Measurements from ENCODE around the gene CR2.
"Not testable (repeated sequence)": the region's sequence is repeated elsewhere in the genome, so short reads cannot be mapped to it uniquely, and the experiment has no call there.

Gene CR2

DNA sequence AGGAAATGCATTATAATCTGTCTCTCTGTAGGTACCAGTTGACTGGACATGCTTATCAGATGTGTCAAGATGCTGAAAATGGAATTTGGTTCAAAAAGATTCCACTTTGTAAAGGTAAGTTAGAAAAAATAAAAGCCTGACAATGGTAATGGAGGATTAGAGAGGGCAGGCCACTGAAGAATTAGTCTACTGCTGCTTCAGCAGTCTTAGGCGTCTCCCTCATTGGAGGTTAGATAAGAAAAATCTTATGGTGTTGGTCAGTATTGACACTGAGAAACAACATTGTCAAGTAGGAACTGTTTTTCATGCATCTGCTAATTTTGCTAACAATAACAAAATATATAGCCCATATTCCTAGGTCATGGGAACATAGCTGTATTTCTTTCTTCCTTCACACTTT is 20.1 kb downstream of the CR2 start:
- Mint-ChIP-seq H3K4me3 (no peak overlapping the region), H3K27ac (no peak overlapping the region), H3K4me1 (no peaks in the 10 kb centered on the region), H3K27me3 (no peaks in the 10 kb centered on the region), H3K9me3 (peaks cover 4% of the 10 kb centered on the region), H3K36me3 (peaks cover 58% of the 10 kb centered on the region)
- no peak for ATAC-seq

DNA sequence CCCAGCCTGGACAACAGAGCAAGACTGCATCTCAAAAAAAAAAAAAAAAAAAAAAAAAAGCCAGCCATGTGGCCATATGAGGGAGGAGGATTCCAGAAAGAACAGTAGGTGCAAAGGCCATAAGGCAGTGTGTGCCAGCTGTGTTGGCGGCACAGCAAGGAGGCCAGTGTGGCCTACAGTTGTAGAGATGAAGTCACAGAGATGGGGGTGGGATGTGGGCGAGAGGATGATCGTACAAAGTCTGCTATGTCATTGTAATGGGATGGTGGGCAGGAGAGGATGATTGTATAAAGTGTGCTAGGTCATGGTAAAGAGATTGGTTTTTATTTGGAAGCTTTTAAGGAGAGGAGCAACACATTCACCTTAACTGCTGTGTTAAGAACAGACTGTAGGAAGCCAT is 32.1 kb downstream of the CR2 start:
- Mint-ChIP-seq H3K36me3 (peaks cover 36% of the 10 kb centered on the region), H3K27me3 (no peaks in the 10 kb centered on the region), H3K27ac (no peak overlapping the region), H3K9me3 (no peaks in the 10 kb centered on the region), H3K4me3 (no peak overlapping the region), H3K4me1 (no peaks in the 10 kb centered on the region)
- ATAC-seq = no peak

DNA sequence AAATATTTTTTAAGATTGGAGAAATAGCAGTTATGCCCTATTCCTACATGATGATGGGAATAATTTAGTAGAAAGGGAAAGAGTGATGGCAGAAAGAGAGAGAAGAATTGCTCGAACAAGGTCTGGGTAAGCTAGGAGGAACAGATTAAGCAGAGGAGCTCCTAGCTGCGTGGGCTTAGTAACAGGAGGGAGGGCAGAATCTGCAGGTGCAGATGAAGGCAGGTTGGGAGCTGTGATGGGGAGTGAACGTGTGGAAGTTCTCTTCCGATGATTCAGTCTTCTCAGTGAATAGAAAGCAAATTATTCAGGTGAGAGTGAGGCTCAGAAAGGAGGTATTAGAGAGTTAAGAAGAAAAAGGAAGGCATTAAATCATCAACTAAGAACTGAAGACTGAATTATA is 33.5 kb downstream of the CR2 start:
- ATAC-seq = no peak
- no peaks in the 10 kb centered on the region for H3K27me3 Mint-ChIP-seq
- H3K4me1 Mint-ChIP-seq = no peaks in the 10 kb centered on the region

DNA sequence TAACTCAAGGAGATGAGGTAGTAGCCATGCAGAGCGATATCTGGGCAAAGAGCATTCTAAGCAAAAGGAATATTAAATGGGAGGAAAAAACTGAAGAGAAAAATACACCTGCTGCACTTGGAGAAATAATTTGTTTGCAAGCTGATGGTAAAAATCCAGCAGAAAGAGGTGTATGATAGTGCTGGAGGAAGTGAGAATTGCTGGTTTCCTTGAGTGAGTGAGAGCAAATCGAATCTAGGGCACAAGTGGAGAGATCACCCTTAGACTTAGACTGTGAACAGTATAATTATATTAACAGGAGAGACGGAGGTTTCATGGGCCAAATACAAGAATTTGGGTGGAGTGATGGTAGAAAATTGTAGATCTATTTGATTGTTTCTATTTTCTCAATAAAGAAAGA is 39.1 kb downstream of the CR2 start:
- Mint-ChIP-seq H3K36me3 (peaks cover 14% of the 10 kb centered on the region), H3K4me3 (no peak overlapping the region), H3K27ac (no peak overlapping the region), H3K27me3 (no peaks in the 10 kb centered on the region), H3K4me1 (peaks cover 24% of the 10 kb centered on the region), H3K9me3 (no peaks in the 10 kb centered on the region)
- ATAC-seq = no peak

More for the DNA sequence above, 33.5 kb downstream of the CR2 start:
- H3K4me3 Mint-ChIP-seq = no peak overlapping the region
- H3K9me3 Mint-ChIP-seq = no peaks in the 10 kb centered on the region
- no peak overlapping the region for H3K27ac Mint-ChIP-seq
- H3K36me3 Mint-ChIP-seq = peaks cover 32% of the 10 kb centered on the region

DNA sequence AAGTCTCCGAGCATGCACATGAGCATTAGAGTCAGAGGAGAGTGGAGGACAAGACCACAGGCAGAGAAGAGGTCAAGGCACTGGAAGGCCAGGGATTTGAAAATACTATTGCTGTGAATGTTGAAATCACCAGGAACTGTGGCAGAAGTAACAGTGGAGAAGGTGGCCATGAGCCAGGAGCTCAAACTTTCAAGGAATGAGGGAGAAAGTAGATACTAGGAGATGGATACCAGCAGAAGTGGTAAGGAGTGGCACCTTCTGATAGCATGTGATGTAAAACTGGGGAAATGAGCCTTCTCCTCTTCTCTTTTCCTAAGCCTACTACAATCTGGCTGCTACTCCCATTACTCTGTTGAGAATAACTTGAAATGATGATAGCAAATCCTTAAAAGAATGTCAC is 40.0 kb downstream of the CR2 start:
- Mint-ChIP-seq H3K4me3 (no peak overlapping the region), H3K4me1 (peaks cover 34% of the 10 kb centered on the region), H3K36me3 (peaks cover 14% of the 10 kb centered on the region), H3K27ac (no peak overlapping the region), H3K9me3 (no peaks in the 10 kb centered on the region), H3K27me3 (no peaks in the 10 kb centered on the region)
- ATAC-seq = no peak

DNA sequence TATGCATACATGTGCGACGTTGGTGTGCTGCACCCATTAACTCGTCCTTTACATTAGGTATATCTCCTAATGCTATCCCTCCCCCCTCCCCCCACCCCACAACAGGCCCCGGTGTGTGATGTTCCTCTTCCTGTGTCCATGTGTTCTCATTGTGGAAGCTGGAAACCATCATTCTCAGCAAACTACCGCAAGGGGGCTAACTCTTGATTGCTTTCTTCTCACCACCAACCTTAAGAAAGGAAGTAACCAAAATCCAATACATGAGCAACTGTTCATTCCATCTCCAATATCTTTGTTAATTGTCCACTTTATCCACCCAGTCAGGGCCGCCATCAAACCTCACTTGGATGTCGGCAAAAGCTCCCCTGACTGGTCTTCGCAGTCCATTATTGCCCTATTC is 41.2 kb downstream of the CR2 start:
- not testable (repeated sequence) for ATAC-seq, H3K9me3 Mint-ChIP-seq, H3K27me3 Mint-ChIP-seq, H3K36me3 Mint-ChIP-seq
- Mint-ChIP-seq H3K4me3 (peak overlapping the region; percentile 93), H3K27ac (peak overlapping the region; percentile 75), H3K4me1 (peaks cover 43% of the 10 kb centered on the region)

DNA sequence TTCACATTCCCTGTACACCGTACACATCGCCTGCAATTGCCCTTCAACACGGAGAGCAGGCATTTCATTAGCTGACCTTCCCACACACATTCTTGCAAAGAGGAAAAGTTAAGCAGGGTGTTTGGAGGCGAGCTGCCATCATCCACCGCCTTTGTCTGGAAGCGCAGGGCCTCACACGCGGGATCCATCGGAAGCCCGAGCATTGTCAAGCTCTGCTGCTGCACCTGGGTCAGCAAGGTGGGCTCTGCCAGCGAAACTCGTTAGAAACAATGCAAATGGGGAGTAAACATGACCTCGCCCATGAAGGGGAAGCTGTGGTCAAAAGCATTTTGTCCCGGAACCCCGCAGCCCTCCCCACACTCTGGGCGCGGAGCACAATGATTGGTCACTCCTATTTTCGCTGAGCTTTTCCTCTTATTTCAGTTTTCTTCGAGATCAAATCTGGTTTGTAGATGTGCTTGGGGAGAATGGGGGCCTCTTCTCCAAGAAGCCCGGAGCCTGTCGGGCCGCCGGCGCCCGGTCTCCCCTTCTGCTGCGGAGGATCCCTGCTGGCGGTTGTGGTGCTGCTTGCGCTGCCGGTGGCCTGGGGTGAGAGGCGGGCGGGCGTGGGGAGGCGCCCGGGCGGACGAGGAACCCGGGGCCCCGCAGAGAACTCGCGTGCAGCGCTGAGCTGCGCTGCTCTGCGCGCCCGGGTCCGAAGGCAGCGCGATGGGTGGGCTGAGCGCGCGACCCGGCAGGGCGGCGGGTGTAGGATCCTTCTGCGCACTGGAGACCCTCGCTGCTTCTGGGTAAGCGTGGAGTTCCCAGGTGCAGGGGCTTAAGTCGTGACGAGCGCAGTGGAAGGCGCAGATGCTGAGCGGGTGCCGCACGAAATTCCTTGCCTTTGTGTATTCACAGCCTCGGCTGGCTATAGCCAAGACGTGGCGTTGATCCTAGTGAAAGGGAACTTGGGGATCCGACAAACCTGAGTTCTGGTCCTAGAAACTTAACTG is 42.0 kb downstream of the CR2 start, which contains the start of gene CR1:
CR1 (plus strand) TSS at position 357 of the 992 bp plus-strand sequence; CDS start at position 468, 111 bp downstream.
- no peaks in the 10 kb centered on the region for H3K9me3 Mint-ChIP-seq
- ATAC-seq = peak; percentile 87
- peak within 1 kb of the TSS; percentile 75 for H3K27ac Mint-ChIP-seq
- peaks cover 43% of the 10 kb centered on the region for H3K4me1 Mint-ChIP-seq
- peak within 1 kb of the TSS; percentile 93 for H3K4me3 Mint-ChIP-seq
- no peaks in the 10 kb centered on the region for H3K27me3 Mint-ChIP-seq
- H3K36me3 Mint-ChIP-seq = no peaks in the 10 kb centered on the region

DNA sequence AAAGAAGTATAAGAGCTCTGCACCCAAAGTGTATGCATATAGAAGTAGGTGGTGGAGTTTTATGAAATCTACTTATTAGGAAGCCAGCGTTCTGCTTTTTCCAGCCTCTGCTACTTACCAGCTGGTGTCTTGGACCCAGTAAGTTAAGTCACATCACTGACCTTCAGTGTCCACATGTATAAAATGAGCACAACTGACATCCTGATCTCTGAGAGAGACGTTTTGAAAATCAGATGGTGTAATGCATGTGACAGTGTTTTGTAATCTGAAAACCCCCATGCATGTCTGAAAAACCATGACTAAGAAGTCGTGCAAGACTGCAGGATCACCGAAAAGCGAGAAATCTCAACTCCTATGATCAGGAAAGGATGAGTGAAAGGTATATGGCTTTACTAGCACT is 43.8 kb downstream of the CR2 start:
- Mint-ChIP-seq H3K27ac (peak overlapping the region; percentile 34), H3K4me1 (peaks cover 51% of the 10 kb centered on the region), H3K36me3 (no peaks in the 10 kb centered on the region), H3K4me3 (peak overlapping the region; percentile 16), H3K9me3 (no peaks in the 10 kb centered on the region), H3K27me3 (no peaks in the 10 kb centered on the region)
- ATAC-seq = no peak

DNA sequence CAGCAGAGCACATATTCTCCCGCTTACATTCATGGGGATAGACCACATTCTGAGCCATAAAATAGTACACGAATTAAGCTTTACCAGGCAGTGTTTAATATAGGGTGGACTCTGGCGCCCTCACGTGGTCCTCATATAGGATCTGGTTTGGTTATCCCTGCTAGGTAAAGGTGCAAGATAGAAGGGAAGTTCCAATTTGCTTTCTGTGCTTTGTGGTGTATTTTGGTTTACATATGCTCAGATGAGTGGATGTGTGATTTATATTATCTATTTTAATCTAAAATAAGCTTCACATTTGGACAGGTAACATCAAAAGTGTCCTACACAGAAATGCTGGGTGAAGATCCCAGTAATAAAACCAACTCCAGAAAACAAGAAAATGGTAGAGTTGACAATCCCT is 45.4 kb downstream of the CR2 start:
- H3K9me3 Mint-ChIP-seq = no peaks in the 10 kb centered on the region
- H3K27ac Mint-ChIP-seq = no peak overlapping the region
- H3K4me1 Mint-ChIP-seq = peaks cover 62% of the 10 kb centered on the region
- no peaks in the 10 kb centered on the region for H3K27me3 Mint-ChIP-seq
- peak; percentile 75 for ATAC-seq
- no peaks in the 10 kb centered on the region for H3K36me3 Mint-ChIP-seq
- H3K4me3 Mint-ChIP-seq = no peak overlapping the region

DNA sequence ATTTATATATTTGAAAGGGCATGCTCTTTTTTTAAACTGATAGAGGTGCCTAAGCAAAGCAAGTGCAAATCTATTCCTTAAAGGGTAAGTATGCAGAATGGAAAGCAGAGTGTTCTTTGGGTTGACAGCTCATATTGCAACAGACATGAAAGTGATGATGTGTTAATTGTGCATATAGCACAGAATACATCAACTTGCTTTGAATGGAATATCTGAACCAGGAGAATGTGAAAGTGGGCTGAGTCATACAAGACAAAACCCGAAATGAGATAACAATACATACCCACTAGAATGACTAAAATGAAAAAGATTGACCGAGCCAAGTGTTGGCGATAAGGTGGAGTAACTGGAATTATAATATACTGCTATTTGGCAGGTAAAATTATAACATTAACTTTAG is 46.2 kb downstream of the CR2 start:
- ATAC-seq = no peak
- H3K4me3 Mint-ChIP-seq = no peak overlapping the region
- no peaks in the 10 kb centered on the region for H3K27me3 Mint-ChIP-seq
- no peaks in the 10 kb centered on the region for H3K9me3 Mint-ChIP-seq
- no peak overlapping the region for H3K27ac Mint-ChIP-seq
- no peaks in the 10 kb centered on the region for H3K36me3 Mint-ChIP-seq
- peaks cover 60% of the 10 kb centered on the region for H3K4me1 Mint-ChIP-seq

DNA sequence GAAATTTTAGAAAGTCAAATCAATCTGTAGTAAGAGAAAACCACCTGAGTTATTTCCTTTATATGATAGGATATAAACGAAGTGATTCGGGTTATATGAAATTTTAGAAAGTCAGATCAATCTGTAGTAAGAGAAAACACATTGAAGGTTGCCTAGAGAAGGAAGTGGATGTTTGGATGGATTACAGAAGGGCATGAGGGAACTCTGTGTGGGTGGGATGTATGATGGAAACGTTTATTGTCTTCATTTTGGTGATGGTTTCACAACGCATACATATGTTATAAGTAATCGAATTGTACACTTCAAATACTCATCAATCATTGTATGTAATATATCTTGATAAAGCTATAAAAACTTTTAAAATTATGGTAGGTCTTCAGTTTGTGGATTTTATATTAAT is 46.9 kb downstream of the CR2 start:
- peaks cover 53% of the 10 kb centered on the region for H3K4me1 Mint-ChIP-seq
- ATAC-seq = no peak
- H3K27me3 Mint-ChIP-seq = no peaks in the 10 kb centered on the region
- peak overlapping the region; percentile 49 for H3K27ac Mint-ChIP-seq
- H3K36me3 Mint-ChIP-seq = no peaks in the 10 kb centered on the region
- H3K9me3 Mint-ChIP-seq = no peaks in the 10 kb centered on the region
- no peak overlapping the region for H3K4me3 Mint-ChIP-seq

DNA sequence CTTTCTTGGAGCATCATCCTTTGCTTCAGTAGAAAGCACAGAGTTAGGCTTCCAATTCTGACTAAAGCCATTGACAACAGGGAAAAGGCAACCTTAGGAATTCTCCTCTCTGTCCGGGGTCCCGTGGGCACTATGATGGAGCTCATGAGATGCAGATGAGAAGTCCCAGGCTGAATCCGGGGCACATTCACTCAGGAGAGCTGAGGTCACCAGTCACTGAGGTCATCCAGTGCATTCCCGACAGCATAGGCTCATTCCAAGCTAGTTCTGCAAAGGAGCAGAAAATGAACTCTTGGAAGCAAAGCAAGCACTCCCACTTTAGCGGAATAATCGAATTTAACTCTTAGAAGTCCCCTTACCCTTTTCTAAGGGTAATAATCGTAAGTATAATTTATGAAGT is 48.6 kb downstream of the CR2 start:
- Mint-ChIP-seq H3K27me3 (no peaks in the 10 kb centered on the region), H3K4me1 (peaks cover 42% of the 10 kb centered on the region), H3K9me3 (no peaks in the 10 kb centered on the region), H3K27ac (peak overlapping the region; percentile 4), H3K36me3 (peaks cover 13% of the 10 kb centered on the region), H3K4me3 (no peak overlapping the region)
- no peak for ATAC-seq

DNA sequence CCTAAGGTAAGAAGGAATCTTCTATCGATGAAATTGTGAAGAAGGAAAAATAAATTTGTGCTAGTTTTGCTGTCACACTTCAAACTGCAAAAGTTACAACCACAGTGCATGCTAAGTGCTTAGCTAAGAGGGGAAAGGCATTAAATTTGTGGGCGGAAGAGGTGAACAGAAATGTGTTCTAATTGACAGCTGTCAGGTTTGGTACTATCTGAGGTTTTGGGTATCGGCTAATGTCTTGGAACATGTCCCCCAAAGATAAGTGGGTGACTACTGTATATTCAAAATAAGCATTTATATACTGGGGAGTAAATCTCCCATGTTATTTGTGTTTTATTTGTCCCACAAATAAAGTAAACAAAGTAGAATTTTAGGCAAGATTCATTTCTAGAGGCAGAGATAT is 49.8 kb downstream of the CR2 start:
- ATAC-seq = no peak
- H3K4me3 Mint-ChIP-seq = no peak overlapping the region
- H3K4me1 Mint-ChIP-seq = peaks cover 30% of the 10 kb centered on the region
- H3K9me3 Mint-ChIP-seq = no peaks in the 10 kb centered on the region
- H3K36me3 Mint-ChIP-seq = peaks cover 18% of the 10 kb centered on the region
- peak overlapping the region; percentile 38 for H3K27ac Mint-ChIP-seq
- H3K27me3 Mint-ChIP-seq = no peaks in the 10 kb centered on the region

DNA sequence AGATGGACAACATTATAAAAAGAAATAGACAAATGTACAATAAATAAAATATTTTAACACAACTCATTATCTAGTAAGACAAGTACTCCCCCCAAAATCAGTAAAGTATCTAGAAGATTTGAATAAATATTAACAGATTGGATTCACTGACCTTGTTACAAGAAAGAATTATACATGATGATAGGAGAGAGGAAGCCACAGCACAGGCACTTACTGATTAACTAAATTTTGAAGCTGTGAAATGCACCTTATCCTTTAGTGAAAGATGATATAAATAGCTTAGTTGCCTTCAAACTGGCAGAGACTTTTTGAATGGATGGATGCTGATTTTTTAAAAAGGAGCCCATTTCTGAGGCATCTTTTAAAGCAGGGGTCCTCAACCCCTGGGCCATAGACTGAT is 50.3 kb downstream of the CR2 start:
- H3K27ac Mint-ChIP-seq = no peak overlapping the region
- ATAC-seq = no peak
- H3K4me1 Mint-ChIP-seq = peaks cover 25% of the 10 kb centered on the region
- H3K36me3 Mint-ChIP-seq = peaks cover 18% of the 10 kb centered on the region
- H3K4me3 Mint-ChIP-seq = no peak overlapping the region
- H3K27me3 Mint-ChIP-seq = no peaks in the 10 kb centered on the region
- no peaks in the 10 kb centered on the region for H3K9me3 Mint-ChIP-seq

DNA sequence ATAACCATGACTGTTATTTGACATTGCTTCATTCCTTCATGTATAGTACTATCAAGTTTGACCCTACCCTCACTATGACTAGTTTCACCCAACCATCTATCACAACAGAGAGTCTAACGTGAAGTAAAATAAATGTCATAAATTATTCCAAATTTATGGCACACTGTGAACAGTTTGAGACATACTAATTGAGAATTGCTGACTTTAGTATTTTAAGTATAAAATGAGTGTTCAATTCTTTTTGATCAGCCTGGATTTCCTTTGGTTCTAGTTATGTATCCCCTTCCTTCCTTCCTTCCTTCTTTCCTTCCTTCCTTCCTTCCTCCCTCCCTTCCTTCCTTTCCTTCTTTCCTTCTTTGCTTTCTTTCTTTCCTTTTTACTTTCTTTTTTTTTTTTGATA is 56.3 kb downstream of the CR2 start:
- Mint-ChIP-seq H3K36me3 (peaks cover 33% of the 10 kb centered on the region), H3K4me3 (no peak overlapping the region), H3K27me3 (no peaks in the 10 kb centered on the region), H3K4me1 (peaks cover 7% of the 10 kb centered on the region), H3K27ac (peak overlapping the region; percentile 64), H3K9me3 (no peaks in the 10 kb centered on the region)
- ATAC-seq = no peak

DNA sequence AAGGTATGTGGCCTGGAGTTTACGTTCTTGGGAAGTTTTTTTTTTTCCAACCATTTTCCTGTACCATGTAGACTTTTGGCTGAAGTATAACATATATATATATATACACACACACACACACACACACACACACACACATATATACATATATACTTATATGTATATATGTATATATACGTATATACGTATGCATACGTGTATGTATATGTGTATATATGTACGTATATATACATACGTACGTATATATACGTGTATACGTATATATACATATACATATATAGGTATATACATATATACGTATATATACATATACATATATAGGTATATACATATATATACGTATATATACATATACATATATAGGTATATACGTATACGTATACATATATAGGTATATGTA is 60.8 kb downstream of the CR2 start:
- peaks cover 19% of the 10 kb centered on the region for H3K36me3 Mint-ChIP-seq
- H3K27me3 Mint-ChIP-seq = no peaks in the 10 kb centered on the region
- H3K27ac Mint-ChIP-seq = no peak overlapping the region

More for the DNA sequence above, 60.8 kb downstream of the CR2 start:
- no peak for ATAC-seq
- H3K9me3 Mint-ChIP-seq = no peaks in the 10 kb centered on the region
- H3K4me1 Mint-ChIP-seq = peaks cover 7% of the 10 kb centered on the region
- H3K4me3 Mint-ChIP-seq = no peak overlapping the region
